HG03135 (cell line): ENCODE data around the gene EWSR1.
A peak's percentile ranks its signal among the peaks of the same experiment; 100 is the strongest.

Experiments used
- ATAC-seq: cut with Tn5 transposase; IDR thresholded peaks from one replicate; pipeline ENCODE4 v1.9.1; 2021; ENCODE audit warnings: mild to moderate bottlenecking, moderate library complexity; ENCODE audit not compliant: unreplicated experiment

The EWSR1 gene

DNA sequence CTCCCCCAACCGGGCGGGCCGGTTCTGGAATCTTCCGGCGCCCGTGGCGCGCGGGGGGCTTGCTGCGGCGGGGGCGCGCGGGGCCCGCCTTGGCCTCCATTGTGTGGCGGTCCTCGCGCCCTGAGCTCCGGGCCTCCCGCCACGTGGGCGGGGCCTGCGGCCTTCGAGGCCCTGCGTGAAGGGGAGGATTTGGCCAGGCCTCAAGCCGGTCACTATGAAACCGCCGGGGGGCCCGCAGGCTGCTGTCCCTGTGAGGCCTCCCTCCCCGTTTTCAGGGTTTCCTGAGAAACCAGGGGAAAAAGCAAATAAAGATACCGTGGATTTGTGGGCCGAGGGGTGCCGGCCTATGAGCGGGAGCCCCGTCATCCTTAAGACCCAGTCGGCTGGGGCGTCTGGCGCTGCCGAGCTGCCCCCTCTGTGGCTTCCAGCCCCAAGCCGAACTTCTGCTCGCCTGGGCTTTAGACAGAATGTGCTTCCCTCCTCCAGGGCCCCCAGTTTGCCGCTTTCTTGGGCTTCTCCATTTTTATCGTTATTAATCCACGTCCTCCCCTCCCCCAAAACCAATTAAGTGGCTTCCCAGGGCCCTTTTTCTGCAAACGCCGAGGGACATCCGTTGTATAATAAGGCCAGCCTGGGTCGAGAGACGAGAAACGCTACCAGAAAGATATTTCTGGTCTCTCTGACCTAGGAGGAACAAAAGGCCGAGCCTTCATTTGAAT, 602 bp downstream of the EWSR1 start:
- peak; percentile 6 for ATAC-seq

DNA sequence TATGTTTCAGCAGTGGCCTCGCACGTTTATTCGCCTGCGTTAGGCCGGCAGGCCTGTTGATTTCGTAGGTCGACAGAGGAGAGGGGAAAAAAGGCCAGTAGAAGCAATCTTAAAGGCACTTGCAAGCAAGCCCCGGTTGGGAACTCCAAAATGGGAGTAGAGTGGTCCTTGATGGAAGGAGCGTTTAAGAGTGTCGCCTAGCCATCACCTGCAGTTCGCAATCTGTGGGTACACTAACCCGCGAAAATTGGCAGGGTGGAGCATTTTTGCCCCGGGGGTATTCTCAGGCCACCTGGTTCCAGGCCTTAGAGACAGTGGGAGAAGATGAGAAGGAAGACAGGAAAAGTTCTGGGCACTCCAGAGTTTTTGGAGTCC, 1.1 kb downstream of the EWSR1 start:
- no peak for ATAC-seq

DNA sequence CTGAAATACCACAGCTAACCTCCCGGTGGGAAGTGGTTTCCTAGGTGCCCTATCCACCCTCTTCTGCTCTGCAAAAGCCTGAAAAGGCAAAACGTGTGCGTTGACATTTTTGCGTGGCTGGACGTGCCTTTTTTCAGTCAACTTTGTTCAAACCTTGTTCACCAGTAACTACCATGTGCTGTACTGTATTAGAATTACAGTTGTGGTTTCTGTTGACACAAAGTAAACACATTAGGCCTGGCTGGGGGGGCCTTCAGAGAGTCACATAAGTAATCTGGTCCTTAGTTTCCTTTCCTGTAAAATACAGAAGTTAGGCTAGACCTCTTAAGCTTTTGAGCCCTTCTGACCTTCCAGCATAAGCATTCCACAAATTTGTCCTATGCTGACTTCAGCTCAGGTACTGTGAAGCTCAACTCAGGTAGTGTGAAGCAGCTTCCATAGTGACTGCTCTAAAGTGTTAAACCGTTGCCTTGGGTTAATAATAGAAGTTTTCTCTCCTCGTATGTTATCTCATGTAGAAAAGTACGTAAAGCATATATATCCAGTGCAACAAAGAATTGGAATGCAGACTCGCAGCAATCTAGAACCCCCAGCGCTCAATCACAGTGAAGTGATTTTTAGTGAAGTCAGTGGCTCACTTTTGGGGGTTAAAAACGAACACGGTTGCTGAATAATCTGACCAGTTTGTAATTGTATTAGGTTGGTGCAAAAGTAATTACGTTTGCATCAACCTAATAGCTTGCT, 1.8 kb downstream of the EWSR1 start:
- no peak for ATAC-seq

DNA sequence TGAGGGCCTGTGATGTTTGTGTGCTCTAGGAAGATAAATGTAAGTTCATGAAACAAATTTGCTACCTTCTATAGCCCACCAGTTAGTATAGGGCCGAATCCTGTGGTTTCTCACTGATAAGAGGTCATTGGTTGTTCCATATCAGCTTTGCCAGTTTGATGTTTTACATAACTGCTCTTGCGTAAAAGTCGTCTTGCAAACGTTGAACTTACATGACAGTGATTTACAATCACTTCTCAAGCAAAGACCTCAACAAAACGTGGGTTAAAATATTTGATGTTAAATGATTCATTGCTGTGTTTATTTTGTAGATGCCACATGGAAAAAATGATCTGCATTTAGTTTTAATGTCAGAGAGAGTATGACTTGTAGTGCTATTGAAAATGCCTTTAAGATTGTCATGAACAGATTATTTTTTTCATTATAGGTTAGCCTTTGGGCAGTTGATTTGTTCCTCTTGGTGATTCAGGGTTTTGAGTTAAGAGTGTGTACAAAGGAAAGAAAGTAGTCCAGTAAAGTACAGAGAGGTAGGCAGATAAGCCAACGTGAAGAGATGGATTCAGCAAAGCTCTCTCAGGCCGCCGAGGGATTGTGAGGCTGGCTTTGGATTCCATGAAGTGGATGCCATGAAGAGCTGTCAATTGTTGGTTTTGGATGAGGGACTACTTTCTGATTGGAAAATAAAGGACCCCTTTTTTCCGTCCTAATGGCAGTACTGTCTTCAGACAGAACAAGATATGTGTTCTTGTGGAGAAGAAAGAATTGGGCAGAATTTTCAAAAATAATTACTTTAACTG, 2.6 kb downstream of the EWSR1 start:
- no peak for ATAC-seq

GRCh38 chr22:29272624-29273023, 4.6 kb downstream of the EWSR1 start:
- no peak for ATAC-seq

GRCh38 chr22:29275167-29275566, 7.1 kb downstream of the EWSR1 start:
- ATAC-seq: no peak

- ATAC-seq: no peak
Observed at GRCh38 chr22:29275819-29276565, 7.9 kb downstream of the EWSR1 start.

DNA sequence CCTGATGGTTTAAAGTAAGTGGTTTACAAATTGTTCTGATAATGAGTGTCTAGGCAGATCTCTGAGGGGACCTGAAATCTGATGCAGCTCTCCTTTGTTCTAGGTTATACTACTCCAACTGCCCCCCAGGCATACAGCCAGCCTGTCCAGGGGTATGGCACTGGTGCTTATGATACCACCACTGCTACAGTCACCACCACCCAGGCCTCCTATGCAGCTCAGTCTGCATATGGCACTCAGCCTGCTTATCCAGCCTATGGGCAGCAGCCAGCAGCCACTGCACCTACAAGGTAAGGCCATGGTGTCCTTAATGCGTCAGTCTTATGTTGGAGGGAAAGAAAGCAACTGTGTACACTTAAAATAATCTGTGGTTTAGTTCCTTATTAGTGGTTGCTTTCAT, 9.9 kb downstream of the EWSR1 start:
- no peak for ATAC-seq

DNA sequence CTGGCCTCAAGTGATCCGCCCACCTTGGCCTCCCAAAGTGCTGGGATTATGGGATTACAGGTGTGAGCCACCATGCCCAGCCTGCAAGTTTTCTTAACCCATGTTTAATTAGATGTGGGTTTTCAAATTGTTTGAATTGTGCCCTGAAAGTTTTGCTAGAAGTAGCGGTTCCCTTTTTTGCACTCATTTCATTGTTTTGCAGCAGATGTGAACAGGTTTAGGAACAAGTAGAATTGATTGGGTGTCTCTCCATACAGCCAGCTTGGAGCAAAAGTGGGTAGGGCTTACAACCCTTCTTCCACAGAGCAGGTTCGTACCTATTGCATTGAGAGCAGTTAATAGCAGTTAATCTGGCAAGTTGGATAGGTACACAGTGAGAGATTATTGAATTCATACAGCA, 16.1 kb downstream of the EWSR1 start:
- ATAC-seq: no peak

DNA sequence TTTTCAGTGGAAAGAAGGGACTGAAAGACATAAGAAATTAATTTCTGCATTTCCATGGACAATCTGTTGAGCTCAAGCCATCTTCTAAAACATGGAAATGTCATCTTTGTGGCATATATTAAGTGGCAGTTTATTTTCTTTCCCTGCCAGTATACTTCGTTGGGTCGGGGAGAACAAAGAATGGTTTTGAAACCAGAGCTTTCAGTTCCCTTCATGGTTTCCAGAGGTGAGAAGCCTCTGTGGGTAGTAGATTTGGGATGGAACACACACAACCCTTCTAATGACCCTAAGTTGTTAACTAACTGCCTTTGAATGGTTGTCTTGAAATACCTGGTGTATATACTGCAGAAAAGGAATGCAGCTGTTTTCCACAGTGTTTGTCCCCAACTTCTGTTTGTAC, 20.8 kb downstream of the EWSR1 start:
- no peak for ATAC-seq

GRCh38 chr22:29290061-29290460, 22.0 kb downstream of the EWSR1 start:
- no peak for ATAC-seq

DNA sequence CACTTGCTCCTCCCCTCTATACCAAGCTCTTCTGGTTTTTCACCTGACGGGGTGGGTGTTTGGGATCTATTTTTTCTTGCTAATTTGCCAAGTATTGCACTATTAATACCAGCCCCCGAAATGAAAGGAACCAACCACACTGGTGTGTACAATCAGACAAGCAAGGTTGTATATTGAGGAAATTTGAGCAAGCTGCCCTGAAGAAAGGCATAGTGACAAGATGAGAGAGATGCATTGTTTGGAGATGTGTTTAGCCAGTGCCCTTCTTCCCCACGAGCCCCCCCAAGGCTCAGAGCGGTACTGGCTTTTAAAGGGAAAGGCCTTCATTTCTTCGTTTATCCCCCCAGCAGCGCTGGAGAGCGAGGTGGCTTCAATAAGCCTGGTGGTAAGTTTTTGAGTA, 23.1 kb downstream of the EWSR1 start:
- ATAC-seq: no peak

GRCh38 chr22:29292379-29292778, 24.3 kb downstream of the EWSR1 start:
- ATAC-seq: no peak

DNA sequence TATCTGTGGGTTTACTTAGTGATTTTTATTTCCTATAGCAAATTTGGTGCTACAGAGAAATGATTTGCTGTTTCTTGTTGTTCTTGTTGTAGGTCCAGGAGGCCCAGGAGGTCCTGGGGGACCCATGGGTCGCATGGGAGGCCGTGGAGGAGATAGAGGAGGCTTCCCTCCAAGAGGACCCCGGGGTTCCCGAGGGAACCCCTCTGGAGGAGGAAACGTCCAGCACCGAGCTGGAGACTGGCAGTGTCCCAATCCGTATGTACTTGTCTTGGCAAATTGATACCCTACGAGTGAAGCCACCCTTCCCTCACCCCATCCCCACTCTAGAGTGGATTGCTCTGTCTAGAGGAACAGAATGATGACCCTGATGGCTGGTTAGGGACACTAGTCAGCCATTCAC, 30.6 kb downstream of the EWSR1 start:
- ATAC-seq: no peak

- ATAC-seq: no peak
Observed at GRCh38 chr22:29299136-29299900, 31.2 kb downstream of the EWSR1 start.

DNA sequence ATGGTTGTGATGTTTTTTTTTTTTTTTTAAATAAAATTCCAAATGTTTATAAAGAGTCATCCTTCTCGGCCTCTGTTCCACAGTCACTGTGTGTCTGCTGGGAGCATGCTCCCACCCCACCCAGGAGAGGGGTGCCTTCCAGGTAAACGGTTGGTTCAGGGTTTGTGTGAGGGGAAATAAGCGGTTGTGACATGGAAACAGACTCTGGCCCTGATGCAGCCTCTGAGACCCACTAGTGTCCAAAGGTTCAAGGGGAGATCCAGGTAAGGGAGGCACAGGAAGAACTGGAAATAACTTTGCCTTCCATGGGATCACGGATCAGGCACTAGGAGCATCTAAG, 32.4 kb downstream of the EWSR1 start:
- ATAC-seq: no peak

DNA sequence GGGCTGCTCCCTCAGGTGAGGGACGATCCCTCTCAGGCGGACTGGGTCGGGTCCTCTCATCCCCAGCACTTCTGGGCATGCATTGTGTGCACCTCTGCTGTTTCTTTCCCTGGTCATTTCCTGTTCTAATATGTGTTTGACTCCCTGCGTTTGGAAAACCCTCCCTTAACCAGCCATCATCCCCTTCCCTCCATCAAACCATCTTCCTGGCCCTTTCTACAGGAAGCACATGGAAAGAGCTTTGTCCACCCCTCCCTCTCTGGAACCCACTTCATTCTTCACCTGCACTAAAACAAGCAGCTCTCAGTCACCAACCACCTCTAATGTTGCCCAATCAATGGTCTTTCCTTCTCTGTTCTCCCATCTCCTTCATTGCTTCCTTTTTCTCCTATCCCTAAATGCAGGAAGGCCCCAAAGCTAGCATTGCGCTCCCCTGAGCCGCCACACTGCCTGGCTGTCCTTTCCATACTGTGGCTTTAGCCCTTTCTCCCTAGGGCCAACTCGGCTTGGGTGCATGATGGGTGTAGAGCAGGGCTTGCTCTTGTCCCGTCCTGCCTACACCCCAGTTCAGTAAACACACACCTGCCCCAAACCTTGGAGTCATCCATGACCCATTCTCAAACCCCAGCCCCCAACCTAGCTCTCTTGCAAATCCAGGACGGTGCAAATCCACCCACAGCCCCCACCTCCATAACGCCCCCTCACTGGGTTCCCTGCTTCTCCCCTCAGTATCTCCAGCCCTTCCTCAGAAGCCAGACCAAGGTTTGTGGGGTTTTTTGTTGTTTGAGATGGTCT, 32.9 kb downstream of the EWSR1 start:
- ATAC-seq: no peak

GRCh38 chr22:29301716-29302401, 33.8 kb downstream of the EWSR1 start:
- no peak for ATAC-seq

DNA sequence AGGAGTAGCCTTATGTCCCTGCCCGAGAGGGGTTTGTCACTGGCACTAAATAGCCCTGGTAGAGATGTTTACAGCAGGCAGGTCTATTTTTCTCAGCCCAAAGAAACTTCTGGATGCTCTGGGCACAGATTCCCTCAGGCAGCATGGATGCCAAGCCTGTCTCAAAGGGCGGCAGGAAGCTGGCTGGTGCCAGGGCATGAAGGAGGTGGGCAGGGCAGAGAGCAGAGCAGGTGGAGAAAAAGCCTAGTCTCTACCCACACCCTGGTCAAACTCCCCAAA, 34.3 kb downstream of the EWSR1 start:
- ATAC-seq: no peak
